PC-9 (cell line): ENCODE measurements around the gene STAMBPL1.

Source experiments
- CTCF ChIP-seq: fragments of 200-600 bp; sonication (generic); conservative IDR thresholded peaks from 2 replicates; pipeline ENCODE4 v1.6.1; 2017; ENCODE audit warnings: mixed run types, antibody characterized with exemption, mild to moderate bottlenecking, moderate library complexity
- EZH2 ChIP-seq: fragments of 200-600 bp; sonication (generic); IDR thresholded peaks from 2 replicates; pipeline ENCODE4 v1.8.0; 2017; ENCODE audit warnings: antibody characterized with exemption, low read depth

DNA sequence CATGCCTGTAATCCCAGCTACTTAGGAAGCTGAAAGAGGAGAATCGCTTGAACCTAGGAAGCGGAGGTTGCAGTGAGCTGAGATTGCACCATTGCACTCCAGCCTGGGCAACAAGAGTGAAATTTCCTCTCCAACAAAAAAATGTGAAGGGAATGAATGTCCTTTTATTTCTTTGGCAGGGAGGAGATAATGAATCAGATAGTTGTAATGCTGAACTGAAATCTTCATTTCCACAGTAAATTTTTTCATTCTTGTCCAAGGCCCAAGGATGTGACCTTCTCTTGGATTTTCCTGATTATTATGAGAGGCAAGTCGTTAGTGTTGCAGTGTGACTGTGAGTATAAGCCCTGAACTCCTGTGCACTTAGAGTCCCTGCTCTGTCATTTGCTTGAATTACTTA lies 13.6 kb downstream of the STAMBPL1 start:
- TF ChIP-seq CTCF (no peak), EZH2 (no peak)
